ENCODE results near the gene PTPA.

The PTPA gene

DNA sequence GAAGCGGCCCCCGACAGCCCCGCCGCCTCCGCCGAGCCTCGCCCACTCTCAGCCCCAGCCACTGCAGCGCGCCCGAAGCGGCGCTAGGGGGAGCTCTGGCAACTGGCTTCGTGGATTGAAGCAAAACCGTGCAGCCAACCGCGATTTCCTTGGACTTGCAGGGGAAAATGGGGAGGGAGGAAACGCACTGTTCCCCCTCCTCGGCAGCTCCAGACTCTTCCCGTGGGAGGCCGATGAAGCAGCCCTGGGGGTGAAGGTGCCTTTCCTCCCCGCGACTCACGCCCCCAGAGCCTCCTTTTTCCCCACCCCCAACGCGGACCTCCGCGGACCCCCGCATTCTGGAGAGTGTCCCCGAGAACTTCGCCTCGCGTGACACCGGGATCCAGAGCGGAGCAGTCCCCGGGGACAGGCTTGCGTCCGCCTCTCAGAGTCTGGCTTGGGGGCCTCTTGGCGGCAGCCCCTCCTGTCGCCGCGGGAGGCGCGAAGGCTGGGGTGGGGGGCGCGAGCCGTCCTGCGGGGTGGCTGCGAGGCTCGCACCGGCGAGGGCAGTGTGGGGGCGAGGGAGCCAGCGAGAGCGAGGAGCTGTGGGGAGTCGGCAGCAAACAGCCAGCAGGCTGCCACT, 63.0 kb downstream of the PTPA start (continued):
- TF ChIP-seq PATZ1 (tag by site-specific recombination; IDR thresholded peaks at IDR 0.05) (peak; percentile 91), ZEB2 (tag by site-specific recombination; IDR thresholded peaks at IDR 0.05) (peak; percentile 55), PRDM2 (tag by site-specific recombination; IDR thresholded peaks at IDR 0.05; ENCODE audit: borderline replicate concordance) (no peak), ZNF624 (tag by site-specific recombination; IDR thresholded peaks at IDR 0.05) (no peak), ZNF670 (tag by site-specific recombination; IDR thresholded peaks at IDR 0.05; ENCODE audit: low read depth) (no peak), ZFP37 (tag by site-specific recombination; IDR thresholded peaks at IDR 0.05) (peak; percentile 52; the same call in 1 of the 2 replicates), ZNF341 (tag by site-specific recombination; IDR thresholded peaks at IDR 0.05; ENCODE audit: low read depth) (no peak; the same call in none of the 2 replicates), ATF2 (tag by site-specific recombination; IDR thresholded peaks at IDR 0.05; ENCODE audit: low read depth) (no peak), ZNF561 (tag by site-specific recombination; IDR thresholded peaks at IDR 0.05; ENCODE audit: borderline replicate concordance) (no peak; the same call in 1 of the 2 replicates), ZNF221 (tag by site-specific recombination; IDR thresholded peaks at IDR 0.05; ENCODE audit: borderline replicate concordance) (no peak; the same call in 1 of the 2 replicates), ZNF121 (tag by site-specific recombination; IDR thresholded peaks at IDR 0.05) (0 out of 2 replicates have a peak, but pooled peaks have one; percentile 20), ZNF148 (tag by site-specific recombination; IDR thresholded peaks at IDR 0.05; ENCODE audit: borderline replicate concordance) (no peak), ZFHX2 (tag by site-specific recombination; conservative IDR thresholded peaks at IDR 0.05) (peak; percentile 96), MZF1 (tag by site-specific recombination; IDR thresholded peaks at IDR 0.05; ENCODE audit: borderline replicate concordance) (peak; percentile 41; the same call in 1 of the 2 replicates), ZNF239 (tag by site-specific recombination; IDR thresholded peaks at IDR 0.05) (0 out of 2 replicates have a peak, but pooled peaks have one; percentile 26), ZNF146 (tag by site-specific recombination; IDR thresholded peaks at IDR 0.05) (no peak), ZBTB21 (tag by site-specific recombination; IDR thresholded peaks at IDR 0.05) (no peak), ZNF529 (tag by site-specific recombination; IDR thresholded peaks at IDR 0.05; ENCODE audit: insufficient replicate concordance) (no peak), PRDM4 (tag by site-specific recombination; IDR thresholded peaks at IDR 0.05) (0 out of 2 replicates have a peak, but pooled peaks have one; percentile 19)
- TF ChIP-seq, protein P1, sequence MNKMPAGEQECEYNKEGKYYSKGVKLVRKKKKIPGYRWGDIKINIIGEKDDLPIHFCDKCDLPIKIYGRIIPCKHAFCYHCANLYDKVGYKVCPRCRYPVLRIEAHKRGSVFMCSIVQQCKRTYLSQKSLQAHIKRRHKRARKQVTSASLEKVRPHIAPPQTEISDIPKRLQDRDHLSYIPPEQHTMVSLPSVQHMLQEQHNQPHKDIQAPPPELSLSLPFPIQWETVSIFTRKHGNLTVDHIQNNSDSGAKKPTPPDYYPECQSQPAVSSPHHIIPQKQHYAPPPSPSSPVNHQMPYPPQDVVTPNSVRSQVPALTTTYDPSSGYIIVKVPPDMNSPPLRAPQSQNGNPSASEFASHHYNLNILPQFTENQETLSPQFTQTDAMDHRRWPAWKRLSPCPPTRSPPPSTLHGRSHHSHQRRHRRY (tag by site-specific recombination; IDR thresholded peaks at IDR 0.05): no peak
- TF ChIP-seq, protein P2, sequence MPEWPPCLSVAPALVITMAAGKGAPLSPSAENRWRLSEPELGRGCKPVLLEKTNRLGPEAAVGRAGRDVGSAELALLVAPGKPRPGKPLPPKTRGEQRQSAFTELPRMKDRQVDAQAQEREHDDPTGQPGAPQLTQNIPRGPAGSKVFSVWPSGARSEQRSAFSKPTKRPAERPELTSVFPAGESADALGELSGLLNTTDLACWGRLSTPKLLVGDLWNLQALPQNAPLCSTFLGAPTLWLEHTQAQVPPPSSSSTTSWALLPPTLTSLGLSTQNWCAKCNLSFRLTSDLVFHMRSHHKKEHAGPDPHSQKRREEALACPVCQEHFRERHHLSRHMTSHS (tag by site-specific recombination; IDR thresholded peaks at IDR 0.05): no peak

All from HEK293 (cell line).